GM12874 (cell line): ENCODE results near the gene CNTFR.

Source experiments
- CTCF ChIP-seq: IDR thresholded peaks from 2 replicates; pipeline ENCODE4 v1.5.1; 2011; ENCODE audit warnings: low read depth, mild to moderate bottlenecking, control low read depth, low read length, moderate library complexity; ENCODE audit not compliant: insufficient read depth

Gene CNTFR

GRCh38 chr9:34508951-34509350 lies 80.6 kb downstream of the CNTFR start:
- TF ChIP-seq CTCF: no peak

- no peak for TF ChIP-seq CTCF
These were observed 81.1 kb downstream of the CNTFR start for GRCh38 chr9:34508463-34508862.

- TF ChIP-seq CTCF: no peak
These were observed 81.6 kb downstream of the CNTFR start for GRCh38 chr9:34507966-34508365.

- no peak for TF ChIP-seq CTCF
These were observed 82.0 kb downstream of the CNTFR start for GRCh38 chr9:34507556-34507955.

GRCh38 chr9:34506623-34507022 lies 82.9 kb downstream of the CNTFR start:
- TF ChIP-seq CTCF: no peak

- TF ChIP-seq CTCF: no peak
These were observed 84.0 kb downstream of the CNTFR start for GRCh38 chr9:34505370-34506120.

- no peak for TF ChIP-seq CTCF
These were observed 86.1 kb downstream of the CNTFR start for GRCh38 chr9:34503406-34503805.
